ENCODE data around the gene MYLK4. TPM values are rescaled to one million over a fixed set of nuclear protein-coding genes. Genes with fewer than 3 reads are reported as not detected.

MYLK4 gene
- total and polyA plus RNA-seq, 4 donors = 0.07 to 0.65 (median 0.39) TPM

- no peak overlapping the region for H3K27ac ChIP-seq (ENCODE audit: low read depth in 1 of 2, low read length in 2 of 2)
- H3K27me3 ChIP-seq (ENCODE audit: control insufficient read depth in 4 of 4, insufficient read depth in 4 of 4, low read length in 3 of 4) = no peaks in the 10 kb centered on the region
- DNase-seq (ENCODE audit: low spot score) = no peak
- no peaks in the 10 kb centered on the region for H3K36me3 ChIP-seq (ENCODE audit: control insufficient read depth in 4 of 4, insufficient read depth in 3 of 4, low read depth in 1 of 4, low read length in 3 of 4)
- WGBS = 80% methylated on average over 8 of the region's 8 CpGs
- TF ChIP-seq CTCF (IDR thresholded peaks at IDR 0.05; ENCODE audit: low read depth, low read length, missing input control) (no peak), TAF1 (conservative IDR thresholded peaks at IDR 0.05) (no peak), GABPA (IDR thresholded peaks at IDR 0.05 in 1 of 2, conservative IDR thresholded peaks at IDR 0.05 in 1 of 2) (no peak), RXRA (IDR thresholded peaks at IDR 0.05) (no peak), MAX (IDR thresholded peaks at IDR 0.05) (no peak), ATF3 (IDR thresholded peaks at IDR 0.05) (no peak), FOXA2 (IDR thresholded peaks at IDR 0.05) (no peak), JUND (IDR thresholded peaks at IDR 0.05) (no peak)
- H3K9me3 ChIP-seq (ENCODE audit: control insufficient read depth in 4 of 4, low read length in 3 of 4) = no peaks in the 10 kb centered on the region
- H3K9ac ChIP-seq (ENCODE audit: low read depth in 1 of 2, low read length in 2 of 2) = no peak overlapping the region
- no peak overlapping the region for H3K4me3 ChIP-seq (ENCODE audit: low read depth in 1 of 3, low read length in 3 of 3)
- H3K4me1 ChIP-seq (ENCODE audit: control insufficient read depth in 4 of 4, insufficient read depth in 4 of 4, low read length in 3 of 4) = no peaks in the 10 kb centered on the region
Measured at GRCh38 chr6:2639896-2640295, 110.8 kb downstream of the MYLK4 start.

- H3K4me3 ChIP-seq (ENCODE audit: low read depth in 1 of 3, low read length in 3 of 3) = no peak overlapping the region
- H3K27ac ChIP-seq (ENCODE audit: low read depth in 1 of 2, low read length in 2 of 2) = no peak overlapping the region
- peaks cover under 1 to 5% (median 1%) of the 10 kb centered on the region in 4 donors for H3K4me1 ChIP-seq (ENCODE audit: control insufficient read depth in 4 of 4, insufficient read depth in 4 of 4, low read length in 3 of 4)
- TF ChIP-seq EGR1 (IDR thresholded peaks at IDR 0.05; ENCODE audit: low read depth in 2 of 2) (no peak), ATF3 (IDR thresholded peaks at IDR 0.05) (no peak), SP1 (IDR thresholded peaks at IDR 0.05) (no peak), TAF1 (conservative IDR thresholded peaks at IDR 0.05) (no peak), RAD21 (IDR thresholded peaks at IDR 0.05) (no peak)
- no peaks in the 10 kb centered on the region for H3K27me3 ChIP-seq (ENCODE audit: control insufficient read depth in 4 of 4, insufficient read depth in 4 of 4, low read length in 3 of 4)
- H3K36me3 ChIP-seq (ENCODE audit: control insufficient read depth in 4 of 4, insufficient read depth in 3 of 4, low read depth in 1 of 4, low read length in 3 of 4) = no peaks in the 10 kb centered on the region
- no peak overlapping the region for H3K9ac ChIP-seq (ENCODE audit: low read depth in 1 of 2, low read length in 2 of 2)
- no peaks in the 10 kb centered on the region for H3K9me3 ChIP-seq (ENCODE audit: control insufficient read depth in 4 of 4, low read length in 3 of 4)
- DNase-seq (ENCODE audit: low spot score) = no peak
- WGBS = 89% methylated on average over 13 of the region's 13 CpGs
Measured at GRCh38 chr6:2639167-2639566, 111.6 kb downstream of the MYLK4 start.

GRCh38 chr6:2636672-2637071, 114.0 kb downstream of the MYLK4 start:
- no peaks in the 10 kb centered on the region for H3K9me3 ChIP-seq (ENCODE audit: control insufficient read depth in 4 of 4, low read length in 3 of 4)
- H3K27me3 ChIP-seq (ENCODE audit: control insufficient read depth in 4 of 4, insufficient read depth in 4 of 4, low read length in 3 of 4) = no peaks in the 10 kb centered on the region
- H3K27ac ChIP-seq (ENCODE audit: low read depth in 1 of 2, low read length in 2 of 2) = no peak overlapping the region
- DNase-seq (ENCODE audit: low spot score) = no peak
- no peak overlapping the region for H3K4me3 ChIP-seq (ENCODE audit: low read depth in 1 of 3, low read length in 3 of 3)
- H3K4me1 ChIP-seq (ENCODE audit: control insufficient read depth in 4 of 4, insufficient read depth in 4 of 4, low read length in 3 of 4) = peaks cover 2 to 9% (median 3%) of the 10 kb centered on the region in 4 donors
- TF ChIP-seq JUND (IDR thresholded peaks at IDR 0.05) = no peak
- TF ChIP-seq TAF1 (conservative IDR thresholded peaks at IDR 0.05) = no peak
- no peak for TF ChIP-seq YY1 (IDR thresholded peaks at IDR 0.05)
- TF ChIP-seq RAD21 (IDR thresholded peaks at IDR 0.05) = no peak
- no peak for TF ChIP-seq FOXA1 (IDR thresholded peaks at IDR 0.05)
- H3K36me3 ChIP-seq (ENCODE audit: control insufficient read depth in 4 of 4, insufficient read depth in 3 of 4, low read depth in 1 of 4, low read length in 3 of 4) = no peaks in the 10 kb centered on the region
- WGBS = 93% methylated on average over 19 of the region's 19 CpGs
- no peak overlapping the region for H3K9ac ChIP-seq (ENCODE audit: low read depth in 1 of 2, low read length in 2 of 2)
